Liver (tissue), 3 donors: Measurements from ENCODE around the gene HSDL2.

Experiments
- FOXA1 ChIP-seq: IDR thresholded peaks from 2 replicates; pipeline ENCODE4 v1.6.1; 2016; ENCODE audit warnings: antibody characterized with exemption
- REST ChIP-seq: IDR thresholded peaks from 2 replicates; pipeline ENCODE4 v1.6.1; 2016; ENCODE audit warnings: antibody characterized with exemption, mild to moderate bottlenecking
- SP1 ChIP-seq: IDR thresholded peaks from 2 replicates; pipeline ENCODE4 v1.6.1; 2018; ENCODE audit warnings: antibody characterized with exemption, mild to moderate bottlenecking
- YY1 ChIP-seq: IDR thresholded peaks from 2 replicates; pipeline ENCODE4 v1.6.1; 2016; ENCODE audit warnings: antibody characterized with exemption, mild to moderate bottlenecking
- TF ChIP-seq, protein P1 (sequence below): fragments of 150-350 bp; IDR thresholded peaks from 2 replicates; pipeline ENCODE4 v1.5.1; 2017; ENCODE audit warnings: improper control_type of control experiment, low read depth, low read length; ENCODE audit not compliant: missing input control
- TF ChIP-seq, protein P2 (sequence below): IDR thresholded peaks from 2 replicates; pipeline ENCODE4 v1.6.1; 2016; ENCODE audit warnings: antibody characterized with exemption
- donor health status: healthy.
- donor health status: healthy.

GRCh38 chr9:112404508-112404932 is 24.6 kb downstream of the HSDL2 start:
- no peak for TF ChIP-seq SP1
- TF ChIP-seq FOXA1: no peak
- TF ChIP-seq, protein P1, sequence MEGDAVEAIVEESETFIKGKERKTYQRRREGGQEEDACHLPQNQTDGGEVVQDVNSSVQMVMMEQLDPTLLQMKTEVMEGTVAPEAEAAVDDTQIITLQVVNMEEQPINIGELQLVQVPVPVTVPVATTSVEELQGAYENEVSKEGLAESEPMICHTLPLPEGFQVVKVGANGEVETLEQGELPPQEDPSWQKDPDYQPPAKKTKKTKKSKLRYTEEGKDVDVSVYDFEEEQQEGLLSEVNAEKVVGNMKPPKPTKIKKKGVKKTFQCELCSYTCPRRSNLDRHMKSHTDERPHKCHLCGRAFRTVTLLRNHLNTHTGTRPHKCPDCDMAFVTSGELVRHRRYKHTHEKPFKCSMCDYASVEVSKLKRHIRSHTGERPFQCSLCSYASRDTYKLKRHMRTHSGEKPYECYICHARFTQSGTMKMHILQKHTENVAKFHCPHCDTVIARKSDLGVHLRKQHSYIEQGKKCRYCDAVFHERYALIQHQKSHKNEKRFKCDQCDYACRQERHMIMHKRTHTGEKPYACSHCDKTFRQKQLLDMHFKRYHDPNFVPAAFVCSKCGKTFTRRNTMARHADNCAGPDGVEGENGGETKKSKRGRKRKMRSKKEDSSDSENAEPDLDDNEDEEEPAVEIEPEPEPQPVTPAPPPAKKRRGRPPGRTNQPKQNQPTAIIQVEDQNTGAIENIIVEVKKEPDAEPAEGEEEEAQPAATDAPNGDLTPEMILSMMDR: no peak
- TF ChIP-seq, protein P2, sequence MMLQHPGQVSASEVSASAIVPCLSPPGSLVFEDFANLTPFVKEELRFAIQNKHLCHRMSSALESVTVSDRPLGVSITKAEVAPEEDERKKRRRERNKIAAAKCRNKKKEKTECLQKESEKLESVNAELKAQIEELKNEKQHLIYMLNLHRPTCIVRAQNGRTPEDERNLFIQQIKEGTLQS: no peak
- no peak for TF ChIP-seq YY1
- no peak for TF ChIP-seq REST
